Measurements from ENCODE around the gene FBXL19. TPM values are rescaled to one million over a fixed set of nuclear protein-coding genes. Genes with fewer than 3 reads are reported as not detected.

Gene FBXL19
- total and polyA plus RNA-seq, 9 of the 15 experiments (the other 6 are each of a cell fraction or from before 2014, with no cell fraction given) = 0.13 to 48.0 (median 13.5) TPM; not detected in 1

DNA sequence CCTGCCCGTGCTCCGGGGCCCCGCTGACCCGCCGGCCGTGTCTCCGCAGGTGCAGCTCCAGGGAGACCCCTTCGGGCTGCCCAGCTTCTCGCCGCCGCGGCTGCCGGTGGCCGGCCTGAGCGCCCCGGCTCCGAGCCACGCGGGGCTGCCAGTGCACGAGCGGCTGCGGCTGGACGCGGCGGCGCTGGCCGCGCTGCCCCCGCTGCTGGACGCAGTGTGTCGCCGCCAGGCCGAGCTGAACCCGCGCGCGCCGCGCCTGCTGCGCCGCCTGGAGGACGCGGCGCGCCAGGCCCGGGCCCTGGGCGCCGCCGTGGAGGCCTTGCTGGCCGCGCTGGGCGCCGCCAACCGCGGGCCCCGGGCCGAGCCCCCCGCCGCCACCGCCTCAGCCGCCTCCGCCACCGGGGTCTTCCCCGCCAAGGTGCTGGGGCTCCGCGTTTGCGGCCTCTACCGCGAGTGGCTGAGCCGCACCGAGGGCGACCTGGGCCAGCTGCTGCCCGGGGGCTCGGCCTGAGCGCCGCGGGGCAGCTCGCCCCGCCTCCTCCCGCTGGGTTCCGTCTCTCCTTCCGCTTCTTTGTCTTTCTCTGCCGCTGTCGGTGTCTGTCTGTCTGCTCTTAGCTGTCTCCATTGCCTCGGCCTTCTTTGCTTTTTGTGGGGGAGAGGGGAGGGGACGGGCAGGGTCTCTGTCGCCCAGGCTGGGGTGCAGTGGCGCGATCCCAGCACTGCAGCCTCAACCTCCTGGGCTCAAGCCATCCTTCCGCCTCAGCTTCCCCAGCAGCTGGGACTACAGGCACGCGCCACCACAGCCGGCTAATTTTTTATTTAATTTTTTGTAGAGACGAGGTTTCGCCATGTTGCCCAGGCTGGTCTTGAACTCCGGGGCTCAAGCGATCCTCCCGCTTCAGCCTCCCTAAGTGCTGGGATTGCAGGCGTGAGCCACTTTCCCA, 21.1 kb upstream of the FBXL19 start (continued):
- TF ChIP-seq, protein P1, sequence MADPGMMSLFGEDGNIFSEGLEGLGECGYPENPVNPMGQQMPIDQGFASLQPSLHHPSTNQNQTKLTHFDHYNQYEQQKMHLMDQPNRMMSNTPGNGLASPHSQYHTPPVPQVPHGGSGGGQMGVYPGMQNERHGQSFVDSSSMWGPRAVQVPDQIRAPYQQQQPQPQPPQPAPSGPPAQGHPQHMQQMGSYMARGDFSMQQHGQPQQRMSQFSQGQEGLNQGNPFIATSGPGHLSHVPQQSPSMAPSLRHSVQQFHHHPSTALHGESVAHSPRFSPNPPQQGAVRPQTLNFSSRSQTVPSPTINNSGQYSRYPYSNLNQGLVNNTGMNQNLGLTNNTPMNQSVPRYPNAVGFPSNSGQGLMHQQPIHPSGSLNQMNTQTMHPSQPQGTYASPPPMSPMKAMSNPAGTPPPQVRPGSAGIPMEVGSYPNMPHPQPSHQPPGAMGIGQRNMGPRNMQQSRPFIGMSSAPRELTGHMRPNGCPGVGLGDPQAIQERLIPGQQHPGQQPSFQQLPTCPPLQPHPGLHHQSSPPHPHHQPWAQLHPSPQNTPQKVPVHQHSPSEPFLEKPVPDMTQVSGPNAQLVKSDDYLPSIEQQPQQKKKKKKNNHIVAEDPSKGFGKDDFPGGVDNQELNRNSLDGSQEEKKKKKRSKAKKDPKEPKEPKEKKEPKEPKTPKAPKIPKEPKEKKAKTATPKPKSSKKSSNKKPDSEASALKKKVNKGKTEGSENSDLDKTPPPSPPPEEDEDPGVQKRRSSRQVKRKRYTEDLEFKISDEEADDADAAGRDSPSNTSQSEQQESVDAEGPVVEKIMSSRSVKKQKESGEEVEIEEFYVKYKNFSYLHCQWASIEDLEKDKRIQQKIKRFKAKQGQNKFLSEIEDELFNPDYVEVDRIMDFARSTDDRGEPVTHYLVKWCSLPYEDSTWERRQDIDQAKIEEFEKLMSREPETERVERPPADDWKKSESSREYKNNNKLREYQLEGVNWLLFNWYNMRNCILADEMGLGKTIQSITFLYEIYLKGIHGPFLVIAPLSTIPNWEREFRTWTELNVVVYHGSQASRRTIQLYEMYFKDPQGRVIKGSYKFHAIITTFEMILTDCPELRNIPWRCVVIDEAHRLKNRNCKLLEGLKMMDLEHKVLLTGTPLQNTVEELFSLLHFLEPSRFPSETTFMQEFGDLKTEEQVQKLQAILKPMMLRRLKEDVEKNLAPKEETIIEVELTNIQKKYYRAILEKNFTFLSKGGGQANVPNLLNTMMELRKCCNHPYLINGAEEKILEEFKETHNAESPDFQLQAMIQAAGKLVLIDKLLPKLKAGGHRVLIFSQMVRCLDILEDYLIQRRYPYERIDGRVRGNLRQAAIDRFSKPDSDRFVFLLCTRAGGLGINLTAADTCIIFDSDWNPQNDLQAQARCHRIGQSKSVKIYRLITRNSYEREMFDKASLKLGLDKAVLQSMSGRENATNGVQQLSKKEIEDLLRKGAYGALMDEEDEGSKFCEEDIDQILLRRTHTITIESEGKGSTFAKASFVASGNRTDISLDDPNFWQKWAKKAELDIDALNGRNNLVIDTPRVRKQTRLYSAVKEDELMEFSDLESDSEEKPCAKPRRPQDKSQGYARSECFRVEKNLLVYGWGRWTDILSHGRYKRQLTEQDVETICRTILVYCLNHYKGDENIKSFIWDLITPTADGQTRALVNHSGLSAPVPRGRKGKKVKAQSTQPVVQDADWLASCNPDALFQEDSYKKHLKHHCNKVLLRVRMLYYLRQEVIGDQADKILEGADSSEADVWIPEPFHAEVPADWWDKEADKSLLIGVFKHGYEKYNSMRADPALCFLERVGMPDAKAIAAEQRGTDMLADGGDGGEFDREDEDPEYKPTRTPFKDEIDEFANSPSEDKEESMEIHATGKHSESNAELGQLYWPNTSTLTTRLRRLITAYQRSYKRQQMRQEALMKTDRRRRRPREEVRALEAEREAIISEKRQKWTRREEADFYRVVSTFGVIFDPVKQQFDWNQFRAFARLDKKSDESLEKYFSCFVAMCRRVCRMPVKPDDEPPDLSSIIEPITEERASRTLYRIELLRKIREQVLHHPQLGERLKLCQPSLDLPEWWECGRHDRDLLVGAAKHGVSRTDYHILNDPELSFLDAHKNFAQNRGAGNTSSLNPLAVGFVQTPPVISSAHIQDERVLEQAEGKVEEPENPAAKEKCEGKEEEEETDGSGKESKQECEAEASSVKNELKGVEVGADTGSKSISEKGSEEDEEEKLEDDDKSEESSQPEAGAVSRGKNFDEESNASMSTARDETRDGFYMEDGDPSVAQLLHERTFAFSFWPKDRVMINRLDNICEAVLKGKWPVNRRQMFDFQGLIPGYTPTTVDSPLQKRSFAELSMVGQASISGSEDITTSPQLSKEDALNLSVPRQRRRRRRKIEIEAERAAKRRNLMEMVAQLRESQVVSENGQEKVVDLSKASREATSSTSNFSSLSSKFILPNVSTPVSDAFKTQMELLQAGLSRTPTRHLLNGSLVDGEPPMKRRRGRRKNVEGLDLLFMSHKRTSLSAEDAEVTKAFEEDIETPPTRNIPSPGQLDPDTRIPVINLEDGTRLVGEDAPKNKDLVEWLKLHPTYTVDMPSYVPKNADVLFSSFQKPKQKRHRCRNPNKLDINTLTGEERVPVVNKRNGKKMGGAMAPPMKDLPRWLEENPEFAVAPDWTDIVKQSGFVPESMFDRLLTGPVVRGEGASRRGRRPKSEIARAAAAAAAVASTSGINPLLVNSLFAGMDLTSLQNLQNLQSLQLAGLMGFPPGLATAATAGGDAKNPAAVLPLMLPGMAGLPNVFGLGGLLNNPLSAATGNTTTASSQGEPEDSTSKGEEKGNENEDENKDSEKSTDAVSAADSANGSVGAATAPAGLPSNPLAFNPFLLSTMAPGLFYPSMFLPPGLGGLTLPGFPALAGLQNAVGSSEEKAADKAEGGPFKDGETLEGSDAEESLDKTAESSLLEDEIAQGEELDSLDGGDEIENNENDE (IDR thresholded peaks at IDR 0.05; ENCODE audit: low read depth, low read length) = no peak
- TF ChIP-seq, protein P2, sequence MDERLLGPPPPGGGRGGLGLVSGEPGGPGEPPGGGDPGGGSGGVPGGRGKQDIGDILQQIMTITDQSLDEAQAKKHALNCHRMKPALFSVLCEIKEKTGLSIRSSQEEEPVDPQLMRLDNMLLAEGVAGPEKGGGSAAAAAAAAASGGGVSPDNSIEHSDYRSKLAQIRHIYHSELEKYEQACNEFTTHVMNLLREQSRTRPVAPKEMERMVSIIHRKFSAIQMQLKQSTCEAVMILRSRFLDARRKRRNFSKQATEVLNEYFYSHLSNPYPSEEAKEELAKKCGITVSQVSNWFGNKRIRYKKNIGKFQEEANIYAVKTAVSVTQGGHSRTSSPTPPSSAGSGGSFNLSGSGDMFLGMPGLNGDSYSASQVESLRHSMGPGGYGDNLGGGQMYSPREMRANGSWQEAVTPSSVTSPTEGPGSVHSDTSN (CRISPR knock-in tag; IDR thresholded peaks at IDR 0.05; ENCODE audit: low read depth) = no peak
- TF ChIP-seq, protein P2 (tag; conservative IDR thresholded peaks at IDR 0.05; ENCODE audit: low read depth) = no peak
- TF ChIP-seq, protein P3, sequence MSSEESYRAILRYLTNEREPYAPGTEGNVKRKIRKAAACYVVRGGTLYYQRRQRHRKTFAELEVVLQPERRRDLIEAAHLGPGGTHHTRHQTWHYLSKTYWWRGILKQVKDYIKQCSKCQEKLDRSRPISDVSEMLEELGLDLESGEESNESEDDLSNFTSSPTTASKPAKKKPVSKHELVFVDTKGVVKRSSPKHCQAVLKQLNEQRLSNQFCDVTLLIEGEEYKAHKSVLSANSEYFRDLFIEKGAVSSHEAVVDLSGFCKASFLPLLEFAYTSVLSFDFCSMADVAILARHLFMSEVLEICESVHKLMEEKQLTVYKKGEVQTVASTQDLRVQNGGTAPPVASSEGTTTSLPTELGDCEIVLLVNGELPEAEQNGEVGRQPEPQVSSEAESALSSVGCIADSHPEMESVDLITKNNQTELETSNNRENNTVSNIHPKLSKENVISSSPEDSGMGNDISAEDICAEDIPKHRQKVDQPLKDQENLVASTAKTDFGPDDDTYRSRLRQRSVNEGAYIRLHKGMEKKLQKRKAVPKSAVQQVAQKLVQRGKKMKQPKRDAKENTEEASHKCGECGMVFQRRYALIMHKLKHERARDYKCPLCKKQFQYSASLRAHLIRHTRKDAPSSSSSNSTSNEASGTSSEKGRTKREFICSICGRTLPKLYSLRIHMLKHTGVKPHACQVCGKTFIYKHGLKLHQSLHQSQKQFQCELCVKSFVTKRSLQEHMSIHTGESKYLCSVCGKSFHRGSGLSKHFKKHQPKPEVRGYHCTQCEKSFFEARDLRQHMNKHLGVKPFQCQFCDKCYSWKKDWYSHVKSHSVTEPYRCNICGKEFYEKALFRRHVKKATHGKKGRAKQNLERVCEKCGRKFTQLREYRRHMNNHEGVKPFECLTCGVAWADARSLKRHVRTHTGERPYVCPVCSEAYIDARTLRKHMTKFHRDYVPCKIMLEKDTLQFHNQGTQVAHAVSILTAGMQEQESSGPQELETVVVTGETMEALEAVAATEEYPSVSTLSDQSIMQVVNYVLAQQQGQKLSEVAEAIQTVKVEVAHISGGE (CRISPR knock-in tag; IDR thresholded peaks at IDR 0.05) = peak in 1 of 3 experiments; percentile 66; a peak in 2 of 6 replicates
- TF ChIP-seq GTF2A2 (tag; IDR thresholded peaks at IDR 0.05) = no peak
- no peak for TF ChIP-seq NR2C1 (IDR thresholded peaks at IDR 0.05)
- no peak for TF ChIP-seq NR2C1 (tag; IDR thresholded peaks at IDR 0.05)
- peak; percentile 56; the same call in 1 of the 2 replicates for TF ChIP-seq HNRNPL (IDR thresholded peaks at IDR 0.05; ENCODE audit: low read depth, low read length)

Data from K562 (cell line).